Endodermal cell (in vitro differentiated cells): ENCODE data around the gene OR52J3. TPM values are rescaled to one million over a fixed set of nuclear protein-coding genes. Genes with fewer than 3 reads are reported as not detected.

ENCODE experiments used
- DNase-seq: peaks from one replicate; pipeline ENCODE4 v3.0.0-alpha.2; 2017
- H3K27ac ChIP-seq: 2 replicates; pipeline ENCODE4 v1.5.1; 2013; ENCODE audit warnings: mild to moderate bottlenecking, low read depth, low read length, moderate library complexity
- H3K27me3 ChIP-seq: 2 replicates; pipeline ENCODE4 v1.6.1; 2013; ENCODE audit warnings: mild to moderate bottlenecking, low read length, moderate library complexity; ENCODE audit not compliant: insufficient read depth, control insufficient read depth, poor library complexity, severe bottlenecking
- H3K36me3 ChIP-seq: 2 replicates; pipeline ENCODE4 v1.7.0; 2013; ENCODE audit warnings: mild to moderate bottlenecking, low read length, moderate library complexity; ENCODE audit not compliant: control insufficient read depth, insufficient read depth
- H3K4me1 ChIP-seq: one replicate; pipeline ENCODE4 v1.7.0; 2013; ENCODE audit warnings: low read length; ENCODE audit not compliant: control insufficient read depth, insufficient read depth
- H3K4me3 ChIP-seq: 2 replicates; pipeline ENCODE4 v1.5.1; 2013; ENCODE audit warnings: mild to moderate bottlenecking, low read length, moderate library complexity
- H3K9ac ChIP-seq: 2 replicates; pipeline ENCODE4 v1.6.1; 2013; ENCODE audit warnings: mild to moderate bottlenecking, low read length, moderate library complexity; ENCODE audit not compliant: poor library complexity, severe bottlenecking; ENCODE audit errors: extremely low read depth
- H3K9me3 ChIP-seq: 2 replicates; pipeline ENCODE4 v1.6.1; 2013; ENCODE audit warnings: mild to moderate bottlenecking, low read length, moderate library complexity; ENCODE audit not compliant: control insufficient read depth
- H3K27ac Mint-ChIP-seq: 2 replicates; pipeline ENCODE4 v1.8.0; 2020; ENCODE audit warnings: mixed read lengths
- H3K27me3 Mint-ChIP-seq: 2 replicates; pipeline ENCODE4 v1.8.0; 2021; ENCODE audit warnings: mild to moderate bottlenecking, mixed read lengths; ENCODE audit not compliant: insufficient read depth
- H3K36me3 Mint-ChIP-seq: 2 replicates; pipeline ENCODE4 v1.8.0; 2020; ENCODE audit warnings: low read depth, mixed read lengths
- H3K4me1 Mint-ChIP-seq: 2 replicates; pipeline ENCODE4 v1.8.0; 2020; ENCODE audit warnings: mixed read lengths
- H3K4me3 Mint-ChIP-seq: 2 replicates; pipeline ENCODE4 v1.8.0; 2020; ENCODE audit warnings: mild to moderate bottlenecking, moderate library complexity, mixed read lengths
- H3K9me3 Mint-ChIP-seq: 2 replicates; pipeline ENCODE4 v1.8.0; 2020; ENCODE audit warnings: mild to moderate bottlenecking, mixed read lengths
- WGBS, 2 experiments: methylation state at CpG; one replicate each; pipeline versions ENCODE4 v1.1.5 to v1.1.7; 2013; ENCODE audit warnings: missing lambda C conversion rate in 2 of 2, mixed read lengths in 1 of 2; ENCODE audit not compliant: insufficient coverage in 1 of 2, insufficient read length in 1 of 2; 5-methylcytosine and 5-hydroxymethylcytosine counted together
- total RNA-seq, 2 donors: library from RNA; stranded (reverse); fragmentation: NEBNext Ultra II Directional in 1 of 2; extraction: Animal tissue kit (Norgen Biotek cat#: 25700) in 1 of 2; gene quantifications; 2 replicates in 1 of 2; 3 replicates in 1 of 2; pipeline ENCODE4 v1.2.1, GENCODE V29; 2021
- TF ChIP-seq, protein P1 (sequence below): fragments of 200-600 bp; sonication (generic); conservative IDR thresholded peaks from 2 replicates; pipeline ENCODE4 v1.5.0; 2021; ENCODE audit warnings: antibody characterized with exemption, mild to moderate bottlenecking

OR52J3 gene
- total RNA-seq, 2 donors from 2014 or later, result not detected

DNA sequence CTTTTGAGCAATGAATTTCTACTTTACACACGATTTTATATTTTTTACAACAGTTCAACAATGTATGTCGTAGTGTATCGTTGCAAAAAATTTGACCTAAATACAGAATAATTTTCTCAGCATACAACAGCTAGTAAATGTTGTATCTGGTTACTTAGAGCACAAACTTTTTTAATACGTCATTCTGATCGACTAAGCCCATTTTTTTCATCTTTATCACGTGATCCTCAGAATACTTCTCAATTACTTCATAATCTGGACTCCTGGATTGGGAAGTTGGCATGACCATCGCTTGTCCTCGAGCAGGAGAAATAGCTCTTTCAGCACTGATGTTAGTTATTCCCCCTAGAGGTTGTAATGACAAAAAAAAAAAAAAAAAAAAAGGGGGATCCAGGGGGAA is 35.1 kb upstream of the OR52J3 start:
- DNase-seq, result no peak
- Mint-ChIP-seq H3K4me1 (peaks cover 6% of the 10 kb centered on the region), H3K27ac (no peak overlapping the region), H3K36me3 (no peaks in the 10 kb centered on the region), H3K4me3 (no peak overlapping the region), H3K27me3 (peaks cover 38% of the 10 kb centered on the region), H3K9me3 (no peaks in the 10 kb centered on the region)
- H3K27ac ChIP-seq, result no peak overlapping the region
- no peaks in the 10 kb centered on the region for H3K4me1 ChIP-seq
- 90 to 98% methylated on average over 5 to 8 of the region's 8 CpGs for WGBS, 2 experiments
- TF ChIP-seq, protein P1, sequence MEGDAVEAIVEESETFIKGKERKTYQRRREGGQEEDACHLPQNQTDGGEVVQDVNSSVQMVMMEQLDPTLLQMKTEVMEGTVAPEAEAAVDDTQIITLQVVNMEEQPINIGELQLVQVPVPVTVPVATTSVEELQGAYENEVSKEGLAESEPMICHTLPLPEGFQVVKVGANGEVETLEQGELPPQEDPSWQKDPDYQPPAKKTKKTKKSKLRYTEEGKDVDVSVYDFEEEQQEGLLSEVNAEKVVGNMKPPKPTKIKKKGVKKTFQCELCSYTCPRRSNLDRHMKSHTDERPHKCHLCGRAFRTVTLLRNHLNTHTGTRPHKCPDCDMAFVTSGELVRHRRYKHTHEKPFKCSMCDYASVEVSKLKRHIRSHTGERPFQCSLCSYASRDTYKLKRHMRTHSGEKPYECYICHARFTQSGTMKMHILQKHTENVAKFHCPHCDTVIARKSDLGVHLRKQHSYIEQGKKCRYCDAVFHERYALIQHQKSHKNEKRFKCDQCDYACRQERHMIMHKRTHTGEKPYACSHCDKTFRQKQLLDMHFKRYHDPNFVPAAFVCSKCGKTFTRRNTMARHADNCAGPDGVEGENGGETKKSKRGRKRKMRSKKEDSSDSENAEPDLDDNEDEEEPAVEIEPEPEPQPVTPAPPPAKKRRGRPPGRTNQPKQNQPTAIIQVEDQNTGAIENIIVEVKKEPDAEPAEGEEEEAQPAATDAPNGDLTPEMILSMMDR, result no peak
- no peak overlapping the region for H3K9ac ChIP-seq
- H3K4me3 ChIP-seq, result no peak overlapping the region
- no peaks in the 10 kb centered on the region for H3K27me3 ChIP-seq
- no peaks in the 10 kb centered on the region for H3K36me3 ChIP-seq
- no peaks in the 10 kb centered on the region for H3K9me3 ChIP-seq

DNA sequence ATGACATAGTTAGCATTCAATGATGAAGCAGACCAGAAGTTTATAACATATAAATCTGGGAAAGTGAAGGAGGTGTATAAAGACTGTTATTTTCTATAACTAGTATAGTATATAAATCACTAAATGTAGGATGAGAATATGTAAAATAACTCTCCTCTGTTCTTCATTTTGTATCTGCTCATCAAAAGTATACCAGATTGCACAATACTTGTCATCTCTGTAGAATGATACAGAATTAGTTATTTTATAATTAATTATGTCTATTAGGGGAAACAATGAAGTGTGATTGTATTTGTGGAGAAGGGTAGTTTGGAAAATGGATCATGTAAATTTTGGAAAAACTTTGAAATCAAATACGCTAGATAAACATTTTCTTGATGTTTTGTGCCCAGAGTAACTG is 33.3 kb upstream of the OR52J3 start:
- H3K27ac Mint-ChIP-seq, result no peak overlapping the region
- 88% methylated on average over 1 of the region's 1 CpG; no CpG with 5 or more reads in 1 of the 2 experiments for WGBS, 2 experiments
- Histone ChIP-seq H3K4me3 (no peak overlapping the region), H3K9me3 (no peaks in the 10 kb centered on the region), H3K4me1 (no peaks in the 10 kb centered on the region), H3K27me3 (no peaks in the 10 kb centered on the region), H3K36me3 (no peaks in the 10 kb centered on the region), H3K27ac (no peak overlapping the region), H3K9ac (no peak overlapping the region)
- peaks cover 47% of the 10 kb centered on the region for H3K27me3 Mint-ChIP-seq
- DNase-seq, result no peak
- no peaks in the 10 kb centered on the region for H3K9me3 Mint-ChIP-seq
- H3K4me3 Mint-ChIP-seq, result no peak overlapping the region
- H3K36me3 Mint-ChIP-seq, result no peaks in the 10 kb centered on the region
- peaks cover 6% of the 10 kb centered on the region for H3K4me1 Mint-ChIP-seq
- TF ChIP-seq, protein P1, result no peak

DNA sequence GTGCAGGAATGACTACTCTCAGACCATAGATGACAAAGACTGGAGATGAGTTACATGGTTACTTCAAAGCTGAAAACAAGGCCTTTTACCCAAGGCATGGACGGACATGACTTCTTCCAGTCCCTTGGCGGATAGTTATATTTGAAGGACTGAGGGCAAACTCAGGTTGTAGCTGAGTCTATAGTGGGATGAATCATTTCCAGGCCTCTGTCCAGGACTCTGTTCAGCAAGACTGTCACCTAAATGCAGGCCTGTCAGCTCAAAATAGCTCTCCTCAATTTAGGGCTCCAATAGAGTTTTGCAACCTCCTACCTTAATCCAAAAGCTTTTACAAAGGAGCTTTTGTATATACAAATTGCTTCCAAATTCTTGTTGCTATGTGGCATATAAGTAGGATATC is 24.3 kb upstream of the OR52J3 start:
- H3K4me3 ChIP-seq, result no peak overlapping the region
- Mint-ChIP-seq H3K9me3 (peaks cover 14% of the 10 kb centered on the region), H3K4me1 (peaks cover 3% of the 10 kb centered on the region), H3K4me3 (no peak overlapping the region), H3K36me3 (no peaks in the 10 kb centered on the region), H3K27ac (no peak overlapping the region), H3K27me3 (peaks cover 4% of the 10 kb centered on the region)
- 94 to 100% methylated on average over 2 of the region's 2 CpGs for WGBS, 2 experiments
- TF ChIP-seq, protein P1, result no peak
- DNase-seq, result no peak
- H3K27me3 ChIP-seq, result no peaks in the 10 kb centered on the region
- H3K27ac ChIP-seq, result no peak overlapping the region
- no peaks in the 10 kb centered on the region for H3K4me1 ChIP-seq
- H3K9ac ChIP-seq, result no peak overlapping the region
- H3K36me3 ChIP-seq, result no peaks in the 10 kb centered on the region
- peaks cover 5% of the 10 kb centered on the region for H3K9me3 ChIP-seq
